K562 (cell line): Measurements from ENCODE around the gene SLC30A4. TPM values are rescaled to one million over a fixed set of nuclear protein-coding genes. Genes with fewer than 3 reads are reported as not detected.
A peak's percentile ranks its signal among the peaks of the same experiment; 100 is the strongest.

Experiments used
- ATAC-seq: fragments of 200-7000 bp; cut with Tn5 transposase; 3 replicates; pipeline ENCODE4 v1.9.1; 2020; ENCODE audit warnings: moderate library complexity
- BruUV-seq: library from RNA; stranded (reverse); fragments of 400-500 nt; replicated peaks from 2 replicates; lab custom pipeline; 2021; lab: Mats Ljungman, UMichigan
- CTCF ChIA-PET: fragments of 300-600 bp; formaldehyde crosslinking; extraction: SDS; loops from one replicate; lab custom pipeline; 2021; ENCODE audit warnings: low intra/inter-chr PET ratio; lab: Yijun Ruan, JAX
- POLR2A ChIA-PET: fragments of 300-600, 350-650 bp; sonication (Branson Sonifier 250); formaldehyde crosslinking; extraction: SDS; loops from one replicate; lab custom pipeline; 2021; ENCODE audit warnings: antibody characterized with exemption, inconsistent platforms; lab: Yijun Ruan, JAX
- DNase-seq, 4 experiments: peaks; one replicate each; pipeline versions ENCODE4 v3.0.0 to v3.0.0-alpha.2; 2011 to 2018; ENCODE audit warnings: low spot score in 3 of 4, mixed read lengths in 3 of 4; ENCODE audit errors: extremely low read depth in 1 of 4
- FAIRE-seq: peaks from 2 replicates; lab custom pipeline; 2011; peaks lifted over from hg19 to GRCh38; lab: Jason Lieb, UNC
- H2AFZ ChIP-seq: 2 replicates; pipeline ENCODE4 v1.6.0; 2011; ENCODE audit warnings: low read depth, low read length, control low read depth, inconsistent platforms
- H3K27ac ChIP-seq: fragments of 200-600 bp; 3 replicates; pipeline ENCODE4 v1.8.0; 2011; ENCODE audit warnings: low read depth, mild to moderate bottlenecking, control low read depth, inconsistent platforms, low read length, moderate library complexity, mixed read lengths; ENCODE audit errors: extremely low read depth
- H3K27me3 ChIP-seq, 2 experiments: fragments of 300-600 bp in 1 of 2; 2 replicates in 1 of 2; 3 replicates in 1 of 2; pipeline versions ENCODE4 v1.6.0 to v1.8.0; 2011; ENCODE audit warnings: inconsistent platforms in 2 of 2, low read length in 2 of 2, mild to moderate bottlenecking in 1 of 2, mixed read lengths in 1 of 2, moderate library complexity in 1 of 2; ENCODE audit not compliant: control insufficient read depth in 2 of 2, insufficient read depth in 2 of 2
- H3K36me3 ChIP-seq: fragments of 300-600 bp; 3 replicates; pipeline ENCODE4 v1.8.0; 2011; ENCODE audit warnings: mild to moderate bottlenecking, low read length, inconsistent platforms; ENCODE audit not compliant: control insufficient read depth, insufficient read depth
- H3K4me1 ChIP-seq, 2 experiments: fragments of 200-600 bp in 1 of 2; replicated peaks in 1 of 2; 2 replicates in 1 of 2; 3 replicates in 1 of 2; pipeline versions ENCODE4 v1.5.1 to v1.8.0; 2011; ENCODE audit warnings: inconsistent platforms in 2 of 2, low read length in 2 of 2, mild to moderate bottlenecking in 1 of 2, mixed read lengths in 1 of 2, moderate library complexity in 1 of 2; ENCODE audit not compliant: control insufficient read depth in 2 of 2, insufficient read depth in 2 of 2
- H3K4me2 ChIP-seq: 2 replicates; pipeline ENCODE4 v1.6.1; 2011; ENCODE audit warnings: low read length, control low read depth, inconsistent platforms, mixed read lengths; ENCODE audit not compliant: insufficient read depth
- H3K4me3 ChIP-seq: fragments of 200-600 bp; sonication (generic), shearing (Covaris generic); 2 replicates; pipeline ENCODE4 v1.5.1; 2016; ENCODE audit warnings: control low read depth, inconsistent platforms
- H3K79me2 ChIP-seq: fragments of 200-600 bp; 3 replicates; pipeline ENCODE4 v1.8.0; 2011; ENCODE audit warnings: low read length, inconsistent platforms; ENCODE audit not compliant: control insufficient read depth, insufficient read depth
- H3K9ac ChIP-seq, 2 experiments: 2 replicates each; pipeline versions ENCODE4 v1.6.0 to v1.6.1; 2011; ENCODE audit warnings: low read depth in 2 of 2, low read length in 2 of 2, control low read depth in 1 of 2, inconsistent platforms in 1 of 2, mild to moderate bottlenecking in 1 of 2, mixed read lengths in 1 of 2; ENCODE audit not compliant: insufficient read depth in 1 of 2
- H3K9me1 ChIP-seq: one replicate; pipeline ENCODE4 v1.6.0; 2011; ENCODE audit warnings: inconsistent platforms, mild to moderate bottlenecking, low read length, moderate library complexity; ENCODE audit not compliant: control insufficient read depth, insufficient read depth
- H3K9me3 ChIP-seq: replicated peaks from 2 replicates; pipeline ENCODE4 v1.5.1; 2011; ENCODE audit warnings: low read depth, low read length, inconsistent platforms; ENCODE audit not compliant: control insufficient read depth, insufficient read depth
- H4K20me1 ChIP-seq: replicated peaks from 2 replicates; pipeline ENCODE4 v1.6.1; 2011; ENCODE audit warnings: low read length, inconsistent platforms, mixed read lengths; ENCODE audit not compliant: control insufficient read depth, insufficient read depth
- BDP1 ChIP-seq: IDR thresholded peaks from 3 replicates; pipeline ENCODE4 v1.6.1; 2011; ENCODE audit not compliant: insufficient read length, insufficient read depth
- CCNT2 ChIP-seq: IDR thresholded peaks from 2 replicates; pipeline ENCODE4 v1.6.1; 2011; ENCODE audit warnings: borderline replicate concordance, low read depth, mild to moderate bottlenecking, moderate library complexity, mixed read lengths, low read length; ENCODE audit not compliant: insufficient read length; ENCODE audit errors: extremely low read depth
- EHMT2 ChIP-seq: fragments of 450-650 bp; IDR thresholded peaks from 2 replicates; pipeline ENCODE4 v1.6.1; 2018; ENCODE audit warnings: antibody characterized with exemption
- HMG20A ChIP-seq: fragments of 450-650 bp; formaldehyde crosslinking; conservative IDR thresholded peaks from 2 replicates; pipeline ENCODE4 v1.4.0; 2020; ENCODE audit warnings: mild to moderate bottlenecking, mixed read lengths
- LARP7 ChIP-seq: fragments of 450-650 bp; IDR thresholded peaks from 2 replicates; pipeline ENCODE4 v1.6.1; 2016
- NCOA6 ChIP-seq: fragments of 450-650 bp; IDR thresholded peaks from 2 replicates; pipeline ENCODE4 v1.6.1; 2017; ENCODE audit warnings: mild to moderate bottlenecking
- SIN3A ChIP-seq, 2 experiments: fragments of 150-350 bp in 1 of 2; IDR thresholded peaks; 2 replicates each; pipeline ENCODE4 v1.6.1; 2011 to 2016; ENCODE audit warnings: borderline replicate concordance in 2 of 2, low read depth in 2 of 2, low read length in 2 of 2, mild to moderate bottlenecking in 2 of 2, moderate library complexity in 2 of 2; ENCODE audit not compliant: control insufficient read depth in 1 of 2
- SRSF1 ChIP-seq: fragments of 200-400 bp; formaldehyde crosslinking; IDR thresholded peaks from 2 replicates; pipeline ENCODE4 v1.6.1; 2017; ENCODE audit warnings: mild to moderate bottlenecking, low read depth, low read length, moderate library complexity
- TARDBP ChIP-seq: fragments of 450-650 bp; IDR thresholded peaks from 2 replicates; pipeline ENCODE4 v1.6.1; 2016
- TCFL5 ChIP-seq: fragments of 250-450 bp; sonication (Bioruptor Pico); conservative IDR thresholded peaks from 2 replicates; pipeline ENCODE4 v1.6.1; 2021; ENCODE audit warnings: mild to moderate bottlenecking, moderate library complexity, matching md5 sums
- ZNF12 ChIP-seq: sonication (generic); formaldehyde crosslinking; IDR thresholded peaks from 2 replicates; pipeline ENCODE4 v1.4.0; 2020; ENCODE audit warnings: mild to moderate bottlenecking, missing genetic modification reagents
- ZNF583 ChIP-seq: fragments of 250-450 bp; sonication (Bioruptor Pico); IDR thresholded peaks from 2 replicates; pipeline ENCODE4 v1.4.0; 2020
- WGBS: fragments of 100-300 bp; shearing (Covaris generic); methylation state at CpG from one replicate; pipeline ENCODE4 v1.1.6; 2016; ENCODE audit warnings: low coverage, mixed read lengths; ENCODE audit not compliant: insufficient coverage; ENCODE audit errors: missing lambda C conversion rate; 5-methylcytosine and 5-hydroxymethylcytosine counted together
- in situ Hi-C: fragments of 300-500 bp; cut with MboI; formaldehyde crosslinking; loops from 4 replicates; pipeline ENCODE4 v1.15.0; 2018; ENCODE audit warnings: inconsistent platforms, mixed read lengths
- intact Hi-C: fragments of 100-400 bp; cut with micrococcal nuclease; formaldehyde crosslinking; loops from 2 replicates; pipeline ENCODE4 v1.14.2; 2022
- polyA plus RNA-seq, 8 experiments: library from polyadenylated mRNA; depleted of rRNA in 4 of 8; stranded (reverse) in 5 of 8; unstranded in 3 of 8; fragments of >200 nt; fragmentation: Nextera tagmentation in 2 of 8; fragmentation: Illumina TruSeq in 1 of 8; extraction: Ambion mirVana in 2 of 8; extraction: Trizol in 1 of 8; gene quantifications; 2 replicates each; pipeline versions ENCODE4 v1.2.1 to v1.2.3, GENCODE V29; 2011 to 2014; ENCODE audit warnings: inconsistent platforms in 1 of 8, missing spikeins in 1 of 8
- total RNA-seq, 7 experiments: library from RNA; depleted of rRNA in 6 of 7; stranded (reverse); fragments of >200 nt in 6 of 7; fragmentation: Illumina TruSeq in 2 of 7; extraction: Trizol in 2 of 7; gene quantifications; 2 replicates each; pipeline versions ENCODE4 v1.2.1 to v1.2.3, GENCODE V29; 2011 to 2021; ENCODE audit warnings: low replicate concordance in 1 of 7
- TF ChIP-seq, protein P1 (sequence below): sonication (generic); formaldehyde crosslinking; IDR thresholded peaks from 2 replicates; pipeline ENCODE4 v1.9.0; 2022; ENCODE audit warnings: mild to moderate bottlenecking, missing genetic modification reagents

Gene SLC30A4
- total and polyA plus RNA-seq, 9 of the 15 experiments (the other 6 are each of a cell fraction or from before 2014, with no cell fraction given), result 0.21 to 0.73 (median 0.36) TPM

DNA sequence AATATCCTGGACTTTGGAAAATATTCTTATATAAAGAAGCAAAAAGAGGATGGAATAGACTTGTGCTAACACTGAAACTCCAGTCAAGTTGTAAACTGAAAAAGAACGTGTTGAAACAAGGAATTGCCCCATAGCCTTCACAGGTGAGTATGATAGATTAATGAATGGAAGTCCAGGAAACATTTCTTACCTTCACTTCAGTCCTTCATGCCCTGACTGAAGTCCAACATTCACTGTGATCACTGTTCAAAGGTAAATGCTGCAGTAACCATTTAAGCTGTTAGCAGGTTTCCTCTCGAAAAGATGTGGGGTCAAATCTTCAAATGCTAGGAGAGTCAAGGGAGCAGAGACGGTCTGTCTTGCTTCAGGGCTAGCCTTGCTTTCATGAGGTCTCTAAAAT lies 46.1 kb downstream of the SLC30A4 start:
- DNase-seq (no peak), FAIRE-seq (no peak), ATAC-seq (no peak)
- Histone ChIP-seq H3K9me3 (no peaks in the 10 kb centered on the region), H3K9me1 (no peaks in the 10 kb centered on the region), H3K4me3 (no peak overlapping the region), H3K4me1 (no peaks in the 10 kb centered on the region), H3K36me3 (no peaks in the 10 kb centered on the region), H3K79me2 (no peaks in the 10 kb centered on the region), H3K4me2 (no peak overlapping the region), H4K20me1 (no peaks in the 10 kb centered on the region), H2AFZ (no peak overlapping the region), H3K9ac (no peak overlapping the region), H3K27ac (no peak overlapping the region), H3K27me3 (peaks cover 6 to 7% of the 10 kb centered on the region in 2 experiments; a peak in 4 of 5 replicates)
- ChIA-PET POLR2A (interaction anchor here (0.7 kb wide), 2 partner anchors 73 to 167 kb away, joined by 3 read pairs; no protein-coding TSS in a partner anchor), CTCF (no interaction called here)
- 0% methylated on average over 3 of the region's 3 CpGs for WGBS
- intact Hi-C loops (no loop called here), in situ Hi-C loops (no loop called here)
- BruUV-seq, result no TSS peak
- no peak for TF ChIP-seq CCNT2
- TF ChIP-seq EHMT2, result no peak
- TF ChIP-seq ZNF12 (CRISPR knock-in tag), result no peak
- TF ChIP-seq BDP1, result no peak

DNA sequence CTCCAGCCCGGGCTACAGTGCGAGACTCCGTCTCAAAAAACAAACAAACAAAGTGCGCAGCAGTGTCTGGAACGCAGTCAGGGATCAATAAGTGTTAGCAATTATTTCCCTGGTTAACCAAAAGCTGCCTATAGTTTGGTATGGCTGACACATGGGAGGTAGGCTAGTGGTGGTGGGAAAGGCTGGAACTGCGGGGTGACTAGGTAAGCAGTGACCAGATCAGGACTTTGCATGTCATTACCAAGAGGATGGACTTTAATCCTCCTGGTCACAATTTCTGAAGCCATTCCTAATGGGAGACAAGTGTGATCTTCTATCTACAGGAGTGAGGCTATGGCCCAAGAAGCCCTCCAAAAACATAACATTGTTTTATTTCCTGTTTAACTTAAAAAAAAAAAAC lies 47.8 kb downstream of the SLC30A4 start:
- ATAC-seq, result peak; percentile 35; the same call in 2 of the 3 replicates
- TF ChIP-seq LARP7, result no peak
- no peak for TF ChIP-seq SIN3A (IDR thresholded peaks at IDR 0.05; ENCODE audit: borderline replicate concordance in 2 of 2, control insufficient read depth in 1 of 2, low read depth in 2 of 2, low read length in 2 of 2)
- no peak for TF ChIP-seq TARDBP
- no peak for TF ChIP-seq HMG20A
- no peak for TF ChIP-seq ZNF583
- TF ChIP-seq SRSF1, result no peak
- no peak for TF ChIP-seq TCFL5
- TF ChIP-seq, protein P1, sequence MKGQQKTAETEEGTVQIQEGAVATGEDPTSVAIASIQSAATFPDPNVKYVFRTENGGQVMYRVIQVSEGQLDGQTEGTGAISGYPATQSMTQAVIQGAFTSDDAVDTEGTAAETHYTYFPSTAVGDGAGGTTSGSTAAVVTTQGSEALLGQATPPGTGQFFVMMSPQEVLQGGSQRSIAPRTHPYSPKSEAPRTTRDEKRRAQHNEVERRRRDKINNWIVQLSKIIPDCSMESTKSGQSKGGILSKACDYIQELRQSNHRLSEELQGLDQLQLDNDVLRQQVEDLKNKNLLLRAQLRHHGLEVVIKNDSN (CRISPR knock-in tag), result no peak
- TF ChIP-seq NCOA6, result no peak
- Histone ChIP-seq H3K9ac (no peak overlapping the region), H3K4me3 (no peak overlapping the region), H3K9me3 (no peaks in the 10 kb centered on the region), H3K4me1 (no peaks in the 10 kb centered on the region), H3K79me2 (no peaks in the 10 kb centered on the region), H3K36me3 (no peaks in the 10 kb centered on the region), H4K20me1 (no peaks in the 10 kb centered on the region), H3K9me1 (no peaks in the 10 kb centered on the region), H3K4me2 (no peak overlapping the region), H2AFZ (peak overlapping the region; percentile 63), H3K27ac (no peak overlapping the region), H3K27me3 (peaks cover 10 to 12% of the 10 kb centered on the region in 2 experiments; a peak in 3 of 5 replicates)
- DNase-seq, result no peak
- BruUV-seq, result no TSS peak
- no peak for FAIRE-seq
- in situ Hi-C loops (no loop called here), intact Hi-C loops (no loop called here)
- 19% methylated on average over 6 of the region's 6 CpGs for WGBS
- POLR2A ChIA-PET, result no interaction called here
- CTCF ChIA-PET, result no interaction called here
